ENCODE data around the gene NECAB2.
"Not testable (repeated sequence)": the region's sequence is repeated elsewhere in the genome, so short reads cannot be mapped to it uniquely, and the experiment has no call there.

Gene NECAB2

GRCh38 chr16:83936581-83937165 lies 31.4 kb upstream of the NECAB2 start:
- DNase-seq (ENCODE audit: low spot score): no peak

- DNase-seq (ENCODE audit: low spot score): no peak
These were observed 30.8 kb upstream of the NECAB2 start for GRCh38 chr16:83937267-83937666.

- DNase-seq (ENCODE audit: low spot score): no peak
These were observed 29.8 kb upstream of the NECAB2 start for GRCh38 chr16:83937922-83938885.

DNA sequence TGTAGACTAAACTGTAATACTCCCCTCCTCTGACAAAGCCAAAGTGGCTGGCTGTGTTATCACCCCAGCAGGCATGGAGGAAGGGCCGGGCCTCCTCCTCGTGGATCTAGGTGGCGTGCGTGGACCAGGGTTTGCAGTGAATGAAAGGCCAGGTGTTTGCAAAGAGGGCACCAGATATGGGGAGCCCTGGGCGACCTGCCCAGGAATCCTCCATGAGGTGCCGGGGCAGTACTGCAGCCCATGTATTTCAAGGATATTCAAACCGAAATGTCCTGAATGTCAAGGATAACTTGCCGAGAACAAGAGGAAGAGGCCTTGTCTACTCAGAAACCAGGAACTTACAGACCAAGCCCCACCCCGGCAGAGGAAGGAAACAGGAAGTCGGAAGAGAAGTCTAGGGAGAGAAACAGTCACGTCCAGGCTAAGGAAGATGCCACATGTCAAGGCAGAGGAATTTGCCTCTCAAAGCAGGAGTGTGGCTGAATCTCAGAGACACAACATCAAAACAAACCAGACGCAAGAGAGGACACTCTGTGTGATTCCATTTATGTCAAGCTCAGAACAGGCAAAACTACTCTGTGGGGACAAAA lies 28.7 kb upstream of the NECAB2 start:
- no peak for DNase-seq (ENCODE audit: low spot score)

GRCh38 chr16:83940119-83940518 lies 27.9 kb upstream of the NECAB2 start:
- DNase-seq (ENCODE audit: low spot score): no peak

DNA sequence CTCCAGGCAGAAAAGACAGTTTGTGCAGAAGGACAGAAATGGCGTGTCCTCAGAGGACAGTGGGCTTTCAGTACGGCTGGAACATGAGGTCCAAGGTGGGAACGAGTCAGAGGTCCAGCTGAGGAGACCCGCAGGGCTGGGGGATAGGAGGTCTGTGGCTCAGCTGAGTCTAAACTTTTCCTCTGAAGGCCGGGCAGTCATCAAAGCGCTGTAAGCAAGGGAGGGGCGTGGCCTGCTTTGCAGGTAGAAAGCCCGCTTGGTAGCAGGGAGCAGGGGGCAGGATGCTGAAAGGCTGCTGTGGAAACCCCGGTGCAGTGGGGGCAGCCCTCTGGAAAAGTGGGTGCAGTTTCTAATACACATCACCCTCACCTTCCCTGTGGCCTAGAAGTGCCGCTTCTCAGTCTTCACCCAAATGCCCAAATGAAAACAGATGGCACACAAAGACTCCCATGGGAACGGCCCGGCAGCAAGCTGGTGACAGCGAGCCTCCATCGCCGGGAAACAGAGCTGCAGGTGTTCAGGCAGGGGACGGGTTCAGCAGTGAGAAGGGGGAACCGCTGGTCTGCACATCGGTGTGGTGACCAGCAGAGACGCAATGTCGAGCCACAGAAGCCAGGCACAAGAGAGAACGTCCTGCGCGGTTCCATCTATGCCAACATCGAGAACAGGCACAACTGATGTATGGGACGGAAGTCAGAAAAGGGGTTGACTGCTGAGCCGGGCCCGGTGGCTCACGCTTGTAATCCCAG lies 27.2 kb upstream of the NECAB2 start:
- no peak for DNase-seq (ENCODE audit: low spot score)

- DNase-seq (ENCODE audit: low spot score): not testable (repeated sequence)
These were observed 26.5 kb upstream of the NECAB2 start for GRCh38 chr16:83941546-83941945.

DNA sequence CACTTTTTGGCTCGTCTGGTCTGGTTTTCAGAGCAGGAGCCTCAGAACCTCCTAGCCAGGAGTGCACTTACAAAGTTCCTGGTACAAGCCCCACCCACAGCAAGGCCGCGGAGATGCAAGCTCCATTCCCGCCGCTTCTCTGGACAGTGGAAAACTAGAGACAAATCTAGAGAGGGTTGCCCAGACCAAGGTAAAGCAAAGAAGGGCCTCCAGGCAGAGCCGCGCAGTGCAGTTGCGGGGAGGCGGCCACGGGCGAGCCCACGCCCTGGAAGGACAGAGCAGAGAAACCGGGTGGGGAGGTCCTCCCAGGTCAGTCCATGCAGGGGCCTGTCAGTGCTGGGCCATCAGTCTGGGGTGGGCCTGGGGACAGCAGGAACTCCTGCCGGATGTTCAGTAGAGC lies 26.0 kb upstream of the NECAB2 start:
- no peak for DNase-seq (ENCODE audit: low spot score)

GRCh38 chr16:83942815-83943515 lies 25.1 kb upstream of the NECAB2 start:
- DNase-seq (ENCODE audit: low spot score): no peak

- DNase-seq (ENCODE audit: low spot score): no peak
These were observed 24.5 kb upstream of the NECAB2 start for GRCh38 chr16:83943516-83944050.

- DNase-seq (ENCODE audit: low spot score): no peak
These were observed 22.5 kb upstream of the NECAB2 start for GRCh38 chr16:83945587-83945986.

DNA sequence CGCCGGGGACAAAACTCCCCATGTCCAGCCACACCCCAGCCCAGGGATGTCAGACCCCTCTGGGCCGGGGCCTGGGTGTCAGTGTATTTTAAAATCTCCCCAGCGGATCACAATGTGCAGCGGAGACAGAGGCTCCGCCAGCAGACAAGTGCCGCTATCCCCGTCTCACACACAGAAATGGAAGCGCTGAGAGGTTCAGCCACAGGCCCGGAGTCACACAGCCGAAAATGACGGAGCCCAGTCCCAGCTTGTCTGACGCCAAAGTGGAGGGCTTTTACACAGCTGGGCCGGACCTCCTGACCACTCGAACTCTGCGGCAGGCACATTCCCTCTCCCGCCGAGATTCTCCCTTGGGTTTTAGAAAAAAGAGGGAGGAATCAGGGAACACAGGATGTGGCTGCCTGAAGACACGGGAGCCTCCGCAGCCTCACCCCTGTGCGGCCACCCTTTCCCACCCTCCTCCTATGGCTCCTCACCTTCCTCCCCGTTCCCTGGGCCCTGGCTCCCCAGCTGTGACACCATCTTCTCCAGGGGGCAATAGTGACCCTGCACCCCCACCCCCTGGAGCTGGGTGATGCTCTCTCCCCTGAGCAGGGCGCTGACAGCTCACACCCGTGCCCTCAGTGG lies 21.8 kb upstream of the NECAB2 start:
- no peak for DNase-seq (ENCODE audit: low spot score)

- DNase-seq (ENCODE audit: low spot score): no peak
These were observed 21.1 kb upstream of the NECAB2 start for GRCh38 chr16:83946781-83947566.

DNA sequence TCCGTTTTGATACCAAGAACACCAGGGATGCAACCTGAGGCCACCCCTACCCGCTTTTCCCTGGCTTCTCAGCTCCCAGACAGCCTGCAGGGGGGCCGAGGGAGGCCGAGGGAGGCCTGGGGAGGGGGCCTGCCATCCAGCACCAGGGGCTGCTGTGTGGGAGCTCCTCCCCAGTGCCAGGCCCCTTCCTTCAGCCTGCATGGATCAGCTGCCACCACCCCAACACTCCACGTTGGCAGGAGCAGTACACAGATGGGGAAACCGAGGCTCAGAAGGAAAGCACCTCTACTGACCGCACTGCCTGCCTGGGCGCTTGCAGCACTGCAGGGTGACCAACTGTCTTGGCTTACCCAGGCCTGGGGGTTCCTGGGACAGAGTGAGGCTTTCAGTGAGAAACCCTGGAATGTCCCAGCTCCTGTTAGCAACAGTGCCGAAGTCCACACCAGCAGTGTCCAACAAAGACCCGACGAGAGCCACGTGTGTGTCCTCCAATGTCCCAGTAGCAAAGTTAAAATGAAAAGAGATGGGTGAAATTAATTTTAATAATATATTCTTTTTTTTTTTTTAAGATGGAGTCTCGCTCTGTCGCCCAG lies 20.3 kb upstream of the NECAB2 start:
- no peak for DNase-seq (ENCODE audit: low spot score)

DNA sequence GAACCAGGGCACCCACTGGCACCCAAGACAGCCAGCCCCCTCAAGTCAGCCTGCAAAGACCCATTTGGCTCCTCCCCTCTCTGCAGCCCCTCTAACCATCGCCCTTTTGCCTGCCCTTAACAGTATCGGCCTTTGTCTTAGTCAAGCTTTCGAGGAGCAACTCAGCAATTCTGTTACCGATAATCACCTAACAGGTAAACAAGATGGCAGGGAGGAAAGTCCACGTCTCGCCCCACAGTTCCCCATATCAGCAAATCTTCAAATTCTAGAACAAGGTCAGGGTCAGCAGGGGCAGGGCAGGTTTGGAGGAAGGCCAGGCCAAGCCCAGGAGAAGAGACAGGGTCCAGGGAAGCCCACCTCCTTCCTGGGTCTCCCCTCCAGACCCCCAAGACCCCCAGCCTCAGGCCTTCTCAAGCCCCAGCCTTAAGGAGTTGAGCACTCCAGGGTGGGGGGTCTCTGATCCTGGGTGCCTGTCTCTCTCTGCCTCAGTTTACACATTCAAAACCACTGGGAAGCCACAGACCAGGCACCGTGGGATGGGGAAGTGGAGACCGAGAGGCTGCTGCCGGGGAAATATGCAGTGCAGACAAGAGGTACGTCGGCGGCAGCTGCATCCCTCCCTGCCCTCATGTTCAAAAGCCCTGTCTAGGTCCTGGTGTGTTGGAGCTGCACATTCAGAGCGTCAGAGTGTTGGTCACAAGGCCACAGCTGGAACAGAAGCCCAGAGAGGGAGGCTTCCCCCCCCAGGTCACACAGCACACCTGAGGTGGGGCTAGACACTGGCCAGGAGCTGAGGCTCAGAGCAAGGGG lies 18.9 kb upstream of the NECAB2 start:
- DNase-seq (ENCODE audit: low spot score): no peak

- DNase-seq (ENCODE audit: low spot score): no peak
These were observed 18.4 kb upstream of the NECAB2 start for GRCh38 chr16:83949724-83950001.

DNA sequence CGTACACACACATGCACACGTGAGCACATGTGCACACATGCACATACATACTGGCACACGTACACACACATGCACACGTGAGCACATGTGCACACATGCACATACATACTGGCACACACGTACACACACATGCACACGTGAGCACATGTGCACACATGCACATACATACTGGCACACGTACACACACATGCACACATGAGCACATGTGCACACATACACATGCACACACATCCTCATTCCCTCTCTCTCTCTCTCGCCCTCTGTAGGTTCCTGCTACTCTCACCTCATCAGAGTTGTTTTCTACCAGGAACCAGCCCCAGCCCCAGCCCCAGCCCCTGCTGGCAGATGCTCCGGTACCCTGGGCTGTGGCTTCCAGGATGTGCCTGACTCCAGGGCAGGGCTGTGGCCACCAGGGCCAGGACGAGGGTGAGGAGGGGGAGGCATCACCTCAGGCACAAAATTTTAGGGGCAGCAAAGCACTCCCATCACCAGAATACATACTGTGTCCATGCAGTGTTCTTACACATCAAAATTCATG lies 17.1 kb upstream of the NECAB2 start:
- not testable (repeated sequence) for DNase-seq (ENCODE audit: low spot score)

GRCh38 chr16:83951544-83951943 lies 16.5 kb upstream of the NECAB2 start:
- no peak for DNase-seq (ENCODE audit: low spot score)

DNA sequence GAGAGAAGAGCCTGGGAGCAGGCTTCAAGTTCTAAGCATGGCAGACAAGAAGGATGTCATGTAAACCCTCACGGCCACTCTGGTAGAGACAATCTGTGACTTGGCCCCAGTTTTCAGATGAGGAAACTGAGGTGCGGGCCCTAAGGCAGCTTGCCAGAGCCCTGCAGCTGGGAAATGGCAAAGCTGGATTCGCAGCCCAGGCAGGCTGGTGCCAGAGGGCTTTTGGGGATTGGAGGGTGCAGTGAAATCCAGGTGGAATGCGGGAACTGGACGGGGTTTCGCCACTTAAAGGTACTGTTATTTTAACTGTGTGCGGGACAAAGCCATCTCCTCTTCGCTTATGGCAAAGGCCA lies 15.5 kb upstream of the NECAB2 start:
- DNase-seq (ENCODE audit: low spot score): no peak
